Measurements from ENCODE around the gene IL13. TPM values are rescaled to one million over a fixed set of nuclear protein-coding genes. Genes with fewer than 3 reads are reported as not detected.

The IL13 gene
- total RNA-seq, 2 experiments from 2014 or later = not detected

DNA sequence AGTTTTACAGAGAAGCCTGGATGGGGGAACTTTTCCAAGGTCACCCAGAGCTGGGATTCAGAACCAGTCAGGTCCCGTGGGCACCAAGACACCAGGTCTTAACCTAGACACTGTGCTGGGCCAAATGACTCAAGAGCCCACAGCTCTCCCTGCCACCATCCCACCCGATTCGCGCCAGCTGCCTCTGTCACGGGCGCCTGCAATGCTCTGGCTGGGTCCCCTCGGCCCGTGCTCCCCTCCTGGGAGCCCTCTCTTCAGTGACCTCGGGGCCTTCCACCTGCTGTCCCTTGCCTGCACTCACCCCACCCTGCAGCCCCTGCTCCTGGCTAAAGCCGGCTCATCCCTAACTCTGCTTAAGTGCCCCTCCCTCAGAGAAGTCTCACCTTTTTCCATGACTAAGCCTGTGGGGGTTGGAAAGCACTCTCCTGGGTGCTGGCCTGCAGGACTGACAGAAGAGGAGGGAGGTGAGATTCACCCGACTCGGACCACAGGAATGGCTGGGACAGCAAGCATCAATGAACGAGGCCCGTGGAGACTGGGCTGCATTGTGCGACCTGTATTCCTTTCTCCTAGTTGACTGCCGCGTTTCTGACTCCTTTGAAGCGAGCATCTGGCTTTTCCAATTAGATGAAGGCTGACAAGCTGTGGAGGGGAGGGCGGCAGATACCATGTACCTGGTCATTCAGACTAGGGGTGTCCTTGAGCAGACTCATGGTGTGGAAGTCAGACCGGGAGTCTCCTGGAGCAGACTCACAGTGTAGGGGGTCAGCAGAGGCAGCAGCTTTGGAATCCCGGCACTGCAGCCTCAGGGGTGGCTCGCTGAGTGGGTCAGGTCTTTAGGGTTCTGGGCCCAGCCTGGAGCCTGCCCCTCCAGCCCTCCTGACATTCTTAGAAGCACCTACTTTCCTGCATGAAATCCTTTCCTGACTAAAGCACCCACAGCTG, 10.1 kb downstream of the IL13 start:
- Histone ChIP-seq H2AFZ (ENCODE audit: low read length) (no peak overlapping the region), H3K9me3 (ENCODE audit: low read length) (no peaks in the 10 kb centered on the region), H3K4me2 (ENCODE audit: low read length) (no peak overlapping the region), H4K20me1 (ENCODE audit: insufficient read depth, low read length) (no peaks in the 10 kb centered on the region), H3K79me2 (ENCODE audit: insufficient read depth, low read depth, low read length) (no peaks in the 10 kb centered on the region), H3K36me3 (ENCODE audit: insufficient read depth, low read length) (no peaks in the 10 kb centered on the region), H3K27ac (ENCODE audit: low read depth, low read length, poor library complexity, severe bottlenecking) (no peak overlapping the region), H3K4me1 (ENCODE audit: insufficient read depth, low read length, poor library complexity, severe bottlenecking) (no peaks in the 10 kb centered on the region), H3K4me3 (ENCODE audit: low read depth, low read length, poor library complexity, severe bottlenecking) (no peak overlapping the region), H3K9me2 (ENCODE audit: insufficient read depth, low read length) (no peaks in the 10 kb centered on the region)
- CTCF ChIA-PET (ENCODE audit: unreplicated experiment) = no interaction called here
- intact Hi-C loops (cut with micrococcal nuclease; ENCODE audit: unreplicated experiment) = no loop called here
- DNase-seq (ENCODE audit: low spot score) = no peak
- no peak for TF ChIP-seq EZH2phosphoT487 (IDR thresholded peaks at IDR 0.05; ENCODE audit: borderline replicate concordance, low read depth, low read length)
- TF ChIP-seq, protein P1, sequence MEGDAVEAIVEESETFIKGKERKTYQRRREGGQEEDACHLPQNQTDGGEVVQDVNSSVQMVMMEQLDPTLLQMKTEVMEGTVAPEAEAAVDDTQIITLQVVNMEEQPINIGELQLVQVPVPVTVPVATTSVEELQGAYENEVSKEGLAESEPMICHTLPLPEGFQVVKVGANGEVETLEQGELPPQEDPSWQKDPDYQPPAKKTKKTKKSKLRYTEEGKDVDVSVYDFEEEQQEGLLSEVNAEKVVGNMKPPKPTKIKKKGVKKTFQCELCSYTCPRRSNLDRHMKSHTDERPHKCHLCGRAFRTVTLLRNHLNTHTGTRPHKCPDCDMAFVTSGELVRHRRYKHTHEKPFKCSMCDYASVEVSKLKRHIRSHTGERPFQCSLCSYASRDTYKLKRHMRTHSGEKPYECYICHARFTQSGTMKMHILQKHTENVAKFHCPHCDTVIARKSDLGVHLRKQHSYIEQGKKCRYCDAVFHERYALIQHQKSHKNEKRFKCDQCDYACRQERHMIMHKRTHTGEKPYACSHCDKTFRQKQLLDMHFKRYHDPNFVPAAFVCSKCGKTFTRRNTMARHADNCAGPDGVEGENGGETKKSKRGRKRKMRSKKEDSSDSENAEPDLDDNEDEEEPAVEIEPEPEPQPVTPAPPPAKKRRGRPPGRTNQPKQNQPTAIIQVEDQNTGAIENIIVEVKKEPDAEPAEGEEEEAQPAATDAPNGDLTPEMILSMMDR (conservative IDR thresholded peaks at IDR 0.05; ENCODE audit: low read length) = no peak
- POLR2A ChIA-PET = no interaction called here
- no TSS peak for BruUV-seq (replicated peaks)

DNA sequence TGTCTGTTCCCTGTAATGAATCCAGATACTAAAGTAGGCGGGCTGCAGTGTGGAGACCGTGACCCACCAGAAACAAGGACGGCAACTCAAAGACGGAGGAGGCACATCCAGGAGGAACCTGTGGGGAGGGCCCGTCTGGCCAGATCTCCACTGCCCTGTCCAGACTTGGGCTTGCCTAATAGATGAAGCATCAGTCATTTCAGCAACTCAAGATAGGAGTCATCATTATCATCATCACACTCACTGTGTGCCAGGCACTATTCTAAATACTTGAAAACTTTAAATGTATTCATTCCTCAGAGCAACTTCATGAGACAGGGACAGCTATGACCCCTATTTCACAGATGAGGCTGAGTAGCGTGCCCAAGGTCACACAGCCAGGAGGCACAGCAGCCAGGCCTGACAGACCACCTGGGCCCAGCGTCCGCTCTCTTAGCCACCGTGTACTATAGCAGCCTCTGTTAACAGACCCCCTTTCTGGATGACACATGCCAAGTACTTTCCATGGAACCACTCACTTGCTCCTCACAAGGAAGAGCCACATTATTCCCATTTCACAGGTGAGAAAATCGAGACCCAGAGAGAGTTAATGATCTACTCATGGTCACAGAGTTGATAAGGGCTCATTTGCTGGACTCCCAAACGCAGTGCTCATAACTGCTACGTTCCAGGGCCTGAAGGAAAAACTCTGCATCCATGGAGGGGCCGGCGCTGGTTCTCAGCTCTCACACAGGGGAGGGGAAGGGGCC, 10.9 kb downstream of the IL13 start:
- Histone ChIP-seq H3K36me3 (ENCODE audit: insufficient read depth, low read length) (no peaks in the 10 kb centered on the region), H3K27ac (ENCODE audit: low read depth, low read length, poor library complexity, severe bottlenecking) (no peak overlapping the region), H3K79me2 (ENCODE audit: insufficient read depth, low read depth, low read length) (no peaks in the 10 kb centered on the region), H4K20me1 (ENCODE audit: insufficient read depth, low read length) (no peaks in the 10 kb centered on the region), H3K4me2 (ENCODE audit: low read length) (no peak overlapping the region), H3K9me2 (ENCODE audit: insufficient read depth, low read length) (no peaks in the 10 kb centered on the region), H3K9me3 (ENCODE audit: low read length) (no peaks in the 10 kb centered on the region), H3K4me3 (ENCODE audit: low read depth, low read length, poor library complexity, severe bottlenecking) (no peak overlapping the region), H3K4me1 (ENCODE audit: insufficient read depth, low read length, poor library complexity, severe bottlenecking) (no peaks in the 10 kb centered on the region), H2AFZ (ENCODE audit: low read length) (no peak overlapping the region)
- no peak for TF ChIP-seq EZH2phosphoT487 (IDR thresholded peaks at IDR 0.05; ENCODE audit: borderline replicate concordance, low read depth, low read length)
- TF ChIP-seq, protein P1 (conservative IDR thresholded peaks at IDR 0.05; ENCODE audit: low read length) = no peak
- POLR2A ChIA-PET = interaction anchor here (0.6 to 1.2 kb wide), 2 partner anchors 36 to 79 kb away, joined by 3 read pairs; partner anchors contain the start of gene CCNI2
- BruUV-seq (replicated peaks) = no TSS peak
- intact Hi-C loops (cut with micrococcal nuclease; ENCODE audit: unreplicated experiment) = no loop called here
- DNase-seq (ENCODE audit: low spot score) = no peak
- CTCF ChIA-PET (ENCODE audit: unreplicated experiment) = no interaction called here
